ENCODE data around the gene PRICKLE2. TPM values are rescaled to one million over a fixed set of nuclear protein-coding genes. Genes with fewer than 3 reads are reported as not detected.

PRICKLE2 gene
- total RNA-seq, 1 donor from 2014 or later, result 32.9 TPM

GRCh38 chr3:64086479-64087252 lies 138.6 kb downstream of the PRICKLE2 start:
- Histone ChIP-seq H3K36me3 (ENCODE audit: control insufficient read depth in 3 of 3, insufficient read depth in 3 of 3, low read length in 3 of 3) (no peaks in the 10 kb centered on the region), H3K9ac (ENCODE audit: low read depth in 1 of 3, low read length in 3 of 3) (no peak overlapping the region), H3K4me3 (ENCODE audit: low read length in 3 of 3) (no peak overlapping the region), H3K9me3 (ENCODE audit: control insufficient read depth in 3 of 3, low read length in 3 of 3) (no peaks in the 10 kb centered on the region), H3K27me3 (ENCODE audit: control insufficient read depth in 3 of 3, insufficient read depth in 3 of 3, low read length in 3 of 3) (no peaks in the 10 kb centered on the region), H3K4me1 (ENCODE audit: control insufficient read depth in 3 of 3, insufficient read depth in 3 of 3, low read length in 3 of 3) (no peaks in the 10 kb centered on the region), H3K27ac (ENCODE audit: low read depth, low read length) (no peak overlapping the region)

- Histone ChIP-seq H3K36me3 (ENCODE audit: control insufficient read depth in 3 of 3, insufficient read depth in 3 of 3, low read length in 3 of 3) (no peaks in the 10 kb centered on the region), H3K27me3 (ENCODE audit: control insufficient read depth in 3 of 3, insufficient read depth in 3 of 3, low read length in 3 of 3) (no peaks in the 10 kb centered on the region), H3K4me1 (ENCODE audit: control insufficient read depth in 3 of 3, insufficient read depth in 3 of 3, low read length in 3 of 3) (no peaks in the 10 kb centered on the region), H3K4me3 (ENCODE audit: low read length in 3 of 3) (no peak overlapping the region), H3K27ac (ENCODE audit: low read depth, low read length) (no peak overlapping the region), H3K9ac (ENCODE audit: low read depth in 1 of 3, low read length in 3 of 3) (no peak overlapping the region), H3K9me3 (ENCODE audit: control insufficient read depth in 3 of 3, low read length in 3 of 3) (no peaks in the 10 kb centered on the region)
Measured at GRCh38 chr3:64084640-64085039, 140.6 kb downstream of the PRICKLE2 start.

- no peaks in the 10 kb centered on the region for H3K4me1 ChIP-seq (ENCODE audit: control insufficient read depth in 3 of 3, insufficient read depth in 3 of 3, low read length in 3 of 3)
- H3K9ac ChIP-seq (ENCODE audit: low read depth in 1 of 3, low read length in 3 of 3), result no peak overlapping the region
- H3K9me3 ChIP-seq (ENCODE audit: control insufficient read depth in 3 of 3, low read length in 3 of 3), result no peaks in the 10 kb centered on the region
- H3K27me3 ChIP-seq (ENCODE audit: control insufficient read depth in 3 of 3, insufficient read depth in 3 of 3, low read length in 3 of 3), result no peaks in the 10 kb centered on the region
- H3K36me3 ChIP-seq (ENCODE audit: control insufficient read depth in 3 of 3, insufficient read depth in 3 of 3, low read length in 3 of 3), result no peaks in the 10 kb centered on the region
- no peak overlapping the region for H3K27ac ChIP-seq (ENCODE audit: low read depth, low read length)
- no peak overlapping the region for H3K4me3 ChIP-seq (ENCODE audit: low read length in 3 of 3)
Measured at GRCh38 chr3:64083575-64083974, 141.7 kb downstream of the PRICKLE2 start.

GRCh38 chr3:64082961-64083541 lies 142.2 kb downstream of the PRICKLE2 start:
- Histone ChIP-seq H3K27me3 (ENCODE audit: control insufficient read depth in 3 of 3, insufficient read depth in 3 of 3, low read length in 3 of 3) (no peaks in the 10 kb centered on the region), H3K9ac (ENCODE audit: low read depth in 1 of 3, low read length in 3 of 3) (no peak overlapping the region), H3K4me3 (ENCODE audit: low read length in 3 of 3) (no peak overlapping the region), H3K4me1 (ENCODE audit: control insufficient read depth in 3 of 3, insufficient read depth in 3 of 3, low read length in 3 of 3) (no peaks in the 10 kb centered on the region), H3K27ac (ENCODE audit: low read depth, low read length) (no peak overlapping the region), H3K9me3 (ENCODE audit: control insufficient read depth in 3 of 3, low read length in 3 of 3) (no peaks in the 10 kb centered on the region), H3K36me3 (ENCODE audit: control insufficient read depth in 3 of 3, insufficient read depth in 3 of 3, low read length in 3 of 3) (no peaks in the 10 kb centered on the region)

- no peaks in the 10 kb centered on the region for H3K27me3 ChIP-seq (ENCODE audit: control insufficient read depth in 3 of 3, insufficient read depth in 3 of 3, low read length in 3 of 3)
- no peak overlapping the region for H3K4me3 ChIP-seq (ENCODE audit: low read length in 3 of 3)
- no peaks in the 10 kb centered on the region for H3K9me3 ChIP-seq (ENCODE audit: control insufficient read depth in 3 of 3, low read length in 3 of 3)
- H3K27ac ChIP-seq (ENCODE audit: low read depth, low read length), result no peak overlapping the region
- H3K9ac ChIP-seq (ENCODE audit: low read depth in 1 of 3, low read length in 3 of 3), result no peak overlapping the region
- no peaks in the 10 kb centered on the region for H3K4me1 ChIP-seq (ENCODE audit: control insufficient read depth in 3 of 3, insufficient read depth in 3 of 3, low read length in 3 of 3)
- H3K36me3 ChIP-seq (ENCODE audit: control insufficient read depth in 3 of 3, insufficient read depth in 3 of 3, low read length in 3 of 3), result no peaks in the 10 kb centered on the region
Measured at GRCh38 chr3:64082411-64082810, 142.9 kb downstream of the PRICKLE2 start.

GRCh38 chr3:64081235-64081630 lies 144.0 kb downstream of the PRICKLE2 start:
- Histone ChIP-seq H3K27ac (ENCODE audit: low read depth, low read length) (no peak overlapping the region), H3K27me3 (ENCODE audit: control insufficient read depth in 3 of 3, insufficient read depth in 3 of 3, low read length in 3 of 3) (no peaks in the 10 kb centered on the region), H3K9ac (ENCODE audit: low read depth in 1 of 3, low read length in 3 of 3) (no peak overlapping the region)

GRCh38 chr3:64080616-64081234 lies 144.5 kb downstream of the PRICKLE2 start:
- no peak overlapping the region for H3K9ac ChIP-seq (ENCODE audit: low read depth in 1 of 3, low read length in 3 of 3)

More at GRCh38 chr3:64081235-64081630, 144.0 kb downstream of the PRICKLE2 start:
- H3K9me3 ChIP-seq (ENCODE audit: control insufficient read depth in 3 of 3, low read length in 3 of 3), result no peaks in the 10 kb centered on the region
- H3K4me1 ChIP-seq (ENCODE audit: control insufficient read depth in 3 of 3, insufficient read depth in 3 of 3, low read length in 3 of 3), result no peaks in the 10 kb centered on the region
- no peaks in the 10 kb centered on the region for H3K36me3 ChIP-seq (ENCODE audit: control insufficient read depth in 3 of 3, insufficient read depth in 3 of 3, low read length in 3 of 3)
- H3K4me3 ChIP-seq (ENCODE audit: low read length in 3 of 3), result no peak overlapping the region

GRCh38 chr3:64079369-64080150 lies 145.7 kb downstream of the PRICKLE2 start:
- Histone ChIP-seq H3K27me3 (ENCODE audit: control insufficient read depth in 3 of 3, insufficient read depth in 3 of 3, low read length in 3 of 3) (no peaks in the 10 kb centered on the region), H3K36me3 (ENCODE audit: control insufficient read depth in 3 of 3, insufficient read depth in 3 of 3, low read length in 3 of 3) (no peaks in the 10 kb centered on the region), H3K4me3 (ENCODE audit: low read length in 3 of 3) (no peak overlapping the region), H3K9me3 (ENCODE audit: control insufficient read depth in 3 of 3, low read length in 3 of 3) (no peaks in the 10 kb centered on the region), H3K9ac (ENCODE audit: low read depth in 1 of 3, low read length in 3 of 3) (no peak overlapping the region), H3K4me1 (ENCODE audit: control insufficient read depth in 3 of 3, insufficient read depth in 3 of 3, low read length in 3 of 3) (no peaks in the 10 kb centered on the region), H3K27ac (ENCODE audit: low read depth, low read length) (no peak overlapping the region)

More at GRCh38 chr3:64080616-64081234, 144.5 kb downstream of the PRICKLE2 start:
- Histone ChIP-seq H3K36me3 (ENCODE audit: control insufficient read depth in 3 of 3, insufficient read depth in 3 of 3, low read length in 3 of 3) (no peaks in the 10 kb centered on the region), H3K27me3 (ENCODE audit: control insufficient read depth in 3 of 3, insufficient read depth in 3 of 3, low read length in 3 of 3) (no peaks in the 10 kb centered on the region), H3K9me3 (ENCODE audit: control insufficient read depth in 3 of 3, low read length in 3 of 3) (no peaks in the 10 kb centered on the region), H3K4me3 (ENCODE audit: low read length in 3 of 3) (no peak overlapping the region), H3K27ac (ENCODE audit: low read depth, low read length) (no peak overlapping the region), H3K4me1 (ENCODE audit: control insufficient read depth in 3 of 3, insufficient read depth in 3 of 3, low read length in 3 of 3) (no peaks in the 10 kb centered on the region)

- H3K4me3 ChIP-seq (ENCODE audit: low read length in 3 of 3), result no peak overlapping the region
- H3K36me3 ChIP-seq (ENCODE audit: control insufficient read depth in 3 of 3, insufficient read depth in 3 of 3, low read length in 3 of 3), result no peaks in the 10 kb centered on the region
Measured at GRCh38 chr3:64078966-64079365, 146.3 kb downstream of the PRICKLE2 start.

More at GRCh38 chr3:64078966-64079365, 146.3 kb downstream of the PRICKLE2 start:
- Histone ChIP-seq H3K27me3 (ENCODE audit: control insufficient read depth in 3 of 3, insufficient read depth in 3 of 3, low read length in 3 of 3) (no peaks in the 10 kb centered on the region), H3K27ac (ENCODE audit: low read depth, low read length) (no peak overlapping the region), H3K4me1 (ENCODE audit: control insufficient read depth in 3 of 3, insufficient read depth in 3 of 3, low read length in 3 of 3) (no peaks in the 10 kb centered on the region), H3K9me3 (ENCODE audit: control insufficient read depth in 3 of 3, low read length in 3 of 3) (no peaks in the 10 kb centered on the region), H3K9ac (ENCODE audit: low read depth in 1 of 3, low read length in 3 of 3) (no peak overlapping the region)
